ENCODE data around the gene ABCC11.
"Not testable (repeated sequence)": the region's sequence is repeated elsewhere in the genome, so short reads cannot be mapped to it uniquely, and the experiment has no call there.

Gene ABCC11

GRCh38 chr16:48203974-48204824, 43.1 kb downstream of the ABCC11 start:
- no peak for DNase-seq (ENCODE audit: low read depth, low spot score)

DNA sequence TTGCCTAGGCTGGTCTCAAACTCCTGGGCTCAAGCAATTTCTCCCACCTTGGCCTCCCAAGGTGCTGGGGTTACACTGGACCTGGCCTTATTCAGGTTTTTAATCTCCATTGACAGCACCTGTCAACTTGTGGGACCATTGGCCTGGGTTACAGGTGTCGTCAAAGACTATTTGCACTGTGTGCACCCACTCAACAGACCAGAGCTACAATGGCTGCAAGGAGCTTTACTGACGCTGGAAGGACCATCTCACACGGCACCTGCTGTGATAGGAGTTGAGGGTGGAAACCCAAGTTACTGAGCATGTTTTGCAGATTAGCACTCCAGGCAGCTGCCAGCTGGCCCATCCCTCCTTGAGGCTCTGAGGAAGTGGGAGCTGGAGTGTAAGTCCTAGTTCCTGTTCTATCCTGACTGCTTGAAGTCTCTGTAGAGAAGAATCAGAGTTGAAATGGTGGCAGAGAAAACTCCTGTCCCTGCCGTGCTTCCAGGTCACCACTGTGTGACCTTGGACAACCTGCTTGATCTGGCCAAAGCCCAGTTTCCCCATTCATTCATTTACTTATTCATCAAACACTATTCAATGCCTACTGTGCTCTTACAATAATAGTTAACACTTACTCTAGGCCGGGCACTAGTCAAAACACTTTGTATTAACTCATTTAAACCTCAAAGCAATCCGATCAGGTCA, 45.7 kb downstream of the ABCC11 start:
- DNase-seq (ENCODE audit: low read depth, low spot score): no peak

- DNase-seq (ENCODE audit: low read depth, low spot score): no peak
Observed at GRCh38 chr16:48197294-48197693, 50.0 kb downstream of the ABCC11 start.

GRCh38 chr16:48194828-48195556, 52.3 kb downstream of the ABCC11 start:
- DNase-seq (ENCODE audit: low read depth, low spot score): no peak

DNA sequence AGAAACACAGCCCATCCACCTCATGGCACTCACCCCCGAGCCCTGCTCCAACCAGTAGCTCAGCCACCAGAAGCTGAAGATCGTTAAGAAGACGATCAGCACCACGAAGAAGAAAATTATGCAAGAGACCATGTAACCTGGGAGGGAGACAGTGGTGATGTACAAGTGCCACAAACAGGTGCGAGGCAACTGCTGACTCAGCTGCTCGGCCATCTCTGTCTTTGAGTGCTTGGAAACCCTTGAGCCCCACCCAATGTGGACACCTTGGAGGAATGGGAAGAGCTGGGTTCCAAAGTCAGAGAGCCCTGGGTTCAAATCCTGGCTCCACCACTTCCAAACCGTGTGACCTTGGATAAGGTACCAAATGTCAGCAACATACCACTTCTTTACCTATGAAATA, 53.5 kb downstream of the ABCC11 start:
- DNase-seq (ENCODE audit: low read depth, low spot score): no peak

DNA sequence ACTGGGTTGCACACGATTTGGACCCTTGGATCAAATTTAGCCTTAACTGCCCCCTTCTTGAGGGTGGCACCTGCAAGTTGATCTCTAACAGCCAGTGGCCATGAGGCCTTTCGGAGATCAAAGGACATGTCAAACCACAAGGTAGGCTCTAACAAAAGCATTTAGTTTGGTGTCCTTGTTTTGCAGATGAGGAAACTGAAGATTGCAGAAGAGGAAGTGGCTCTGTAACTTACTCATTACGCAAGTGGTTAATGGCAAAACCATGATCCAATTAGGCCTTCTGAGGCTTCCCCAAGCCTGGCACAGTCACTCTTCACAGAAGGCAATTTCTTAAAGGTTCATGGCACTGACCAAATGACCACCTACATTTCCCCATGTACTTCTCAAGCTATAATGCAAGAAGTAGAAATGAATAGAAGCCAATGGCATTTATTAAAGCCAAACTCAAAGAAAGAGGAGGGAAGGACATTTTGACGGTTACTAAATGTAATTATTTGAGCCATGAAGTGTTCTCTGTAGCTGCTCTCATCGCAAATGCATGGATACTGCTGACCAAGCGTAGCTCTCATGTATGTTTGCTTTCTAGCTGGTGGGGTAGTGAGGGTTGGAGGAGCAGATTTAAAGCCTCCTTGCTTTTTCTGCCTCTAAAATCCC, 58.8 kb downstream of the ABCC11 start:
- DNase-seq (ENCODE audit: low read depth, low spot score): no peak

DNA sequence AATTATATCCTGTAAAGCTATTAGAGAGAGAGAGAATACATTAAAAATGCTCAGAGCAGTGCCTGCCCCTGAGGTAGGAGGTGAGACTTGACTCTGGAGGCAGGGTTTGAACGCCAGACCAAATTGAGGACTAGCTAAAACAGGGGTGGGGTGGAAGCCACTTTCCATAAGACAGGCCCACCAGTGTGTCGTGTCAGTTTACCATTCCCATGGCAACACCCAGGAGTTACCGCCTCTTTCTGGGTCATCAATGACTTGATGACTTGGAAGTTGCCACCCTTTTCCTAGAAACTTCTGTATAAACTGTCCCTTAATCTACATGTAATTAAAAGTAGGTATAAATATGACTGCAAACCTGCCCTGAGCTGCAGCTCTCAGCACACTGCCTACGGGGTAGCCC, 59.6 kb downstream of the ABCC11 start:
- no peak for DNase-seq (ENCODE audit: low read depth, low spot score)

GRCh38 chr16:48184681-48185080, 62.7 kb downstream of the ABCC11 start:
- no peak for DNase-seq (ENCODE audit: low read depth, low spot score)

GRCh38 chr16:48182979-48183537, 64.3 kb downstream of the ABCC11 start:
- no peak for DNase-seq (ENCODE audit: low read depth, low spot score)

DNA sequence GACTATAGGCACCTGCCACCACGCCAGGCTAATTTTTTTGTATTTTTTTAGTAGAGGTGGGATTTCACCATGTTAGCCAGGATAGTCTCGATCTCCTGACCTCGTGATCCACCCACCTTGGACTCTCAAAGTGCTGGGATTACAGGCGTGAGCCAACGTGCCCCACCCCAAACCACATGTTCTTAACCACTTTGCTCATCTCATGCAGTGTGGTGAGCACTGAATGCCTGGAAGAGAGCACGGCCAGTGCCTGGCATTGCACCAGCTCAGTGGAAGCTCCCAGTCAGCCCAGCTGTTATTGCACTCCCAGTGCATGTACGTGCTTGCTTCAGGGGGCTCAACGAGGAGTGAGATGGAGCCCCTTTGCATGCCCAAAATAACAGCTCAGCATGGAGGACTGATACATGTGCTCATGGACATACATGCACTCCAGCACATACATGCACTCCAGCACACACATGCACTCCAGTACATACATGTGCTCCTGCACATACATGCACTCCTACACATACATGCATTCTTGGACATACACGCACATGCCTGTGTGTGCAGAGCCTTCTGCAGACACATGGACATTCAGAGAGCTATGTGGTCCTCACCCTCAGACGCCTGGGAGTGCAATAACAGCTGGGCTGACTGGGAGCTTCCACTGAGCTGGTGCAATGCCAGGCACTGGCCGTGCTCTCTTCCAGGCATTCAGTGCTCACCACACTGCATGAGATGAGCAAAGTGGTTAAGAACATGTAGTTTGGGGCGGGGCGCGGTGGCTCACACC, 65.4 kb downstream of the ABCC11 start:
- DNase-seq (ENCODE audit: low read depth, low spot score): not testable (repeated sequence)

DNA sequence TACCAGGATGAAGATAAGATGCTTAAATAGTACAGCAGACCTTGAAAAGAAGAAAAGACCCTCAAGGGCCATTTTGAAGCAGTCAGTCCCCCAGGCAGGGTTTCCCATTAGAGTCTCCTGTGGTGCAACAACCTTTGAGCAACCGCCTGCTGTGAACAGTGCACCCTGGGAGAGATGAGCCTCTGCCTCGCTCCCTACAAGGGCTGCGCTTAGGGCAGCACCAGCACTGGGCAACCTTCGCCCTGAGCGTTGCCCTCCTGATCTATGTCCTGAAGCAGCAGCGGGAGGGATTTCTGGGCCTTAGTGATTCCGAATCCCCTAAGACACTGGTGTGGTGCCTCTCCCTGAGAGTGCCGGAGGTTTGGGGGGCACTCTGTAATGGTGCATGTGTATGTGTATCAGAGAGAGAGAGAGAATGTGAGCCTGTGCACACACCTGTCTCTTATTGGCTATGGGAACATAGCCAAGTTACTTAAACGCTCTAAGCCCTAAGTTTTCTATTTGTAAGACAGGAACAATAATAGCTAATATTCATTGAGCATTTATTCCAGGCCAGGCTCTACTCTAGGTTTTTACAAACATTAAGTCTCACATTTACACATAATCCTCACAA, 66.4 kb downstream of the ABCC11 start:
- DNase-seq (ENCODE audit: low read depth, low spot score): no peak

GRCh38 chr16:48176635-48177408, 70.5 kb downstream of the ABCC11 start:
- DNase-seq (ENCODE audit: low read depth, low spot score): no peak

GRCh38 chr16:48173889-48174288, 73.5 kb downstream of the ABCC11 start:
- no peak for DNase-seq (ENCODE audit: low read depth, low spot score)

DNA sequence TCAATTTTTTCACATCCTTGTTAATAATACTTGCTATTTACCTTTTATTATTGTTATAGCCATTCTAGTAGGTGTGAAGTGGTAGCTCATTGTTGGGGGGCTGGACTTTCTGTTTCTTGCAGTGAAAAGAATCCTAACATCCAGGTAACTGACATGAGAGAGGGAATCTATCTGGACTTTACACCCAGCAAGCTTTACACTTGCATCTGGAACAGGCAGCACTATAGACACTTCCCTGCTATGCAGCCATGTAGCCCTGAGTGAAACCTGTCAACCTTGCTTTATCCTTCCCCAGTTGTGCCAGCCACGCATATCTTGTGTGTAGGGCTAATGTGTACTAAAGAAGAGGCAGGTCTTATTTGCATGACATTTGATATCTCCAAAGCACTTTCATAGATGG, 74.7 kb downstream of the ABCC11 start:
- no peak for DNase-seq (ENCODE audit: low read depth, low spot score)

GRCh38 chr16:48169896-48170295, 77.4 kb downstream of the ABCC11 start:
- no peak for DNase-seq (ENCODE audit: low read depth, low spot score)

- no peak for DNase-seq (ENCODE audit: low read depth, low spot score)
Observed at GRCh38 chr16:48168075-48168474, 79.3 kb downstream of the ABCC11 start.

GRCh38 chr16:48166617-48167016, 80.7 kb downstream of the ABCC11 start:
- not testable (repeated sequence) for DNase-seq (ENCODE audit: low read depth, low spot score)

DNA sequence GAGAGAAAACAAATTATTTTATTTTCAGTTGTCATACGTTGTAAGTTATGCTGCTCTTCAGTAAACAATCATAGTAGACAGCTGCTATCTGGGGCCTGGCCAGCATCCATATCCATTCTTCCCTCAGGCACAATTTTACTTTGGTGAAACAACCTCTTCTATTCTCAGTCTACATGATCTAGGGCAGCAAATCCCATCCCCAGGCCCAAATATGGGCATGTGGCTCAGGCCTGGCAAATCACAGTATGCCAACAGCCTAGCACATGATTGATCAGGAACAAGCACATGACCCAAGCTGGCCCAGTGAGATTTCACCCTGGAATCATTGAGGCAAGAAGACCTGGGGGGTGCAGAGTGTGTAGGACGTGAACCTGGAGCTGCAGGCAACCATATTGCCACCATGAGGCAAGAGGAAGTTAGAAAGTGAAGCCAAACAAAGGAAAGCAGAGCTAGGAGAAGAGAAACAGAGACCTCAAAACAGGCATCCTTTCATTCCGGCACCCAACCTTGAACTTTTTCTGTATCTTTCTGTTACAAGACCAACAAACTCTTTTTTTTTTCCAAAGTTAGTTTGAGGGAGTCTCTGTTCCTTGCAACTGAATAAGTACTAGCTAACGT, 81.3 kb downstream of the ABCC11 start:
- no peak for DNase-seq (ENCODE audit: low read depth, low spot score)

Data from brain pericyte (primary cell).